Measurements from ENCODE around the gene CPLX4.

Gene CPLX4

DNA sequence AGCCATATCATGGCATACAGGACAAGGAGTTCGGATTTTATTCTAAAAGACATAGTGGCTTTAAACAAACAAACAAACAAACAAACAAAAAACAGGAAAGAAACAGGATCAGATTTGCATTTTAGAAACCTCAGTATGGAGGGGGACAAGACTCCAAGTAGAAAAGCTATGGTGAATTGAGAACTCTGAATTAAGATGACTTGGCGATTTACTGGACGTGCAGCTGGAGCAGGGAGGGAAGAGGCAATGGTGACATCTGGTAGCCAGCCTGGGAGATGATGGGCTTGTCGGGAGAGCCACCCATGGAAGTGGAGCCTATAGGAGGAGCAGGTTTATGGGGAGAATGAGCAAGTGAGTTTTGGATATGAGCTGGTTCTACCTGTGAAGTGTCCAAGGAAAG lies 13.2 kb downstream of the CPLX4 start:
- H3K4me2 ChIP-seq (ENCODE audit: insufficient read depth, low read length) = no peak overlapping the region
- peaks cover 19% of the 10 kb centered on the region for H3K27me3 ChIP-seq (ENCODE audit: insufficient read depth, low read length, poor library complexity)
- no peaks in the 10 kb centered on the region for H3K79me2 ChIP-seq (ENCODE audit: insufficient read depth, low read length)
- no peak for DNase-seq
- H3K9ac ChIP-seq (ENCODE audit: low read depth, low read length) = no peak overlapping the region
- no peak for TF ChIP-seq EZH2 (IDR thresholded peaks at IDR 0.05; ENCODE audit: borderline replicate concordance, low read depth, low read length, severe bottlenecking)
- TF ChIP-seq, protein P1, sequence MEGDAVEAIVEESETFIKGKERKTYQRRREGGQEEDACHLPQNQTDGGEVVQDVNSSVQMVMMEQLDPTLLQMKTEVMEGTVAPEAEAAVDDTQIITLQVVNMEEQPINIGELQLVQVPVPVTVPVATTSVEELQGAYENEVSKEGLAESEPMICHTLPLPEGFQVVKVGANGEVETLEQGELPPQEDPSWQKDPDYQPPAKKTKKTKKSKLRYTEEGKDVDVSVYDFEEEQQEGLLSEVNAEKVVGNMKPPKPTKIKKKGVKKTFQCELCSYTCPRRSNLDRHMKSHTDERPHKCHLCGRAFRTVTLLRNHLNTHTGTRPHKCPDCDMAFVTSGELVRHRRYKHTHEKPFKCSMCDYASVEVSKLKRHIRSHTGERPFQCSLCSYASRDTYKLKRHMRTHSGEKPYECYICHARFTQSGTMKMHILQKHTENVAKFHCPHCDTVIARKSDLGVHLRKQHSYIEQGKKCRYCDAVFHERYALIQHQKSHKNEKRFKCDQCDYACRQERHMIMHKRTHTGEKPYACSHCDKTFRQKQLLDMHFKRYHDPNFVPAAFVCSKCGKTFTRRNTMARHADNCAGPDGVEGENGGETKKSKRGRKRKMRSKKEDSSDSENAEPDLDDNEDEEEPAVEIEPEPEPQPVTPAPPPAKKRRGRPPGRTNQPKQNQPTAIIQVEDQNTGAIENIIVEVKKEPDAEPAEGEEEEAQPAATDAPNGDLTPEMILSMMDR (IDR thresholded peaks at IDR 0.05; ENCODE audit: borderline replicate concordance, extremely low read depth, low read length, poor library complexity, severe bottlenecking) = no peak
- no peak for ATAC-seq (ENCODE audit: insufficient read depth, low read depth)
- no peak overlapping the region for H2AFZ ChIP-seq (ENCODE audit: low read depth, low read length)
- no peak overlapping the region for H3K27ac ChIP-seq (ENCODE audit: low read length)
- H3K4me1 ChIP-seq (ENCODE audit: insufficient read depth, low read length) = no peaks in the 10 kb centered on the region
- no peaks in the 10 kb centered on the region for H3K9me3 ChIP-seq (ENCODE audit: insufficient read depth, low read length, severe bottlenecking)
- H3K36me3 ChIP-seq (ENCODE audit: insufficient read depth, low read length) = no peaks in the 10 kb centered on the region
- H4K20me1 ChIP-seq (ENCODE audit: insufficient read depth, low read length) = no peaks in the 10 kb centered on the region
- H3K4me3 ChIP-seq (ENCODE audit: low read depth in 1 of 2, low read length in 2 of 2) = no peak overlapping the region

DNA sequence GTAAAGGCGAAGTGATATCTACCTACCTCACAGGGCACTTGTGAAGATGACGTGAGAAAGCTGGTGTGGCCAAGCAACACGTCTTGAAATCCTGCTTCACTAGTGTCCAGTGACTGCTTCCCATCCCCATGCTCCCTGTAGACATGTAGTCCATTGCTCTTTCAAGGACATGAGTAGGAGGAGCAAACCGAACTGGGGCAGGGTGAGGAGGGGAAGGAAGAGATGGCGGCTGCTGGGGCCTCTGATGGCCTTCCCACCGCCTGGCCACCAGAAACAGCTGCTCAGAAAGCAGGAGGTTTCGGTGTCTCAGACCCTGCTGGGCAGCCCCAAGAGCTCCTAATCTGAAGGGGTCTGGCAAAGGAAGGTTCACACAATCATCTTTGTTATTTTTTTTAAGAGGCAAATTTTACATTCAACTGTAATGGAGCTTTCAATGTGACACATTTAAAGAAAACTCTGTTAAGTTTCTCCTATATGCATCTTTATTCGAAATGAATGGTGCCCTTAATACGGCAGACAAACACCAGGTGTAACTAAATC lies 14.7 kb downstream of the CPLX4 start:
- no peak overlapping the region for H3K27ac ChIP-seq (ENCODE audit: low read length)
- TF ChIP-seq EZH2 (IDR thresholded peaks at IDR 0.05; ENCODE audit: borderline replicate concordance, low read depth, low read length, severe bottlenecking) = no peak
- TF ChIP-seq, protein P1 (IDR thresholded peaks at IDR 0.05; ENCODE audit: borderline replicate concordance, extremely low read depth, low read length, poor library complexity, severe bottlenecking) = no peak
- H3K9me3 ChIP-seq (ENCODE audit: insufficient read depth, low read length, severe bottlenecking) = no peaks in the 10 kb centered on the region
- no peaks in the 10 kb centered on the region for H3K4me1 ChIP-seq (ENCODE audit: insufficient read depth, low read length)
- DNase-seq = no peak
- ATAC-seq (ENCODE audit: insufficient read depth, low read depth) = no peak
- H3K27me3 ChIP-seq (ENCODE audit: insufficient read depth, low read length, poor library complexity) = peaks cover 18% of the 10 kb centered on the region
- no peak overlapping the region for H3K9ac ChIP-seq (ENCODE audit: low read depth, low read length)
- no peaks in the 10 kb centered on the region for H3K79me2 ChIP-seq (ENCODE audit: insufficient read depth, low read length)
- no peaks in the 10 kb centered on the region for H3K36me3 ChIP-seq (ENCODE audit: insufficient read depth, low read length)
- no peak overlapping the region for H3K4me2 ChIP-seq (ENCODE audit: insufficient read depth, low read length)
- no peak overlapping the region for H3K4me3 ChIP-seq (ENCODE audit: low read depth in 1 of 2, low read length in 2 of 2)
- H4K20me1 ChIP-seq (ENCODE audit: insufficient read depth, low read length) = no peaks in the 10 kb centered on the region
- no peak overlapping the region for H2AFZ ChIP-seq (ENCODE audit: low read depth, low read length)

GRCh38 chr18:59303006-59303405 lies 15.4 kb downstream of the CPLX4 start:
- no peaks in the 10 kb centered on the region for H3K36me3 ChIP-seq (ENCODE audit: insufficient read depth, low read length)
- no peaks in the 10 kb centered on the region for H3K4me1 ChIP-seq (ENCODE audit: insufficient read depth, low read length)
- no peak overlapping the region for H3K4me3 ChIP-seq (ENCODE audit: low read depth in 1 of 2, low read length in 2 of 2)
- DNase-seq (no peak), ATAC-seq (ENCODE audit: insufficient read depth, low read depth) (no peak)
- H3K9ac ChIP-seq (ENCODE audit: low read depth, low read length) = no peak overlapping the region
- H3K9me3 ChIP-seq (ENCODE audit: insufficient read depth, low read length, severe bottlenecking) = no peaks in the 10 kb centered on the region
- TF ChIP-seq, protein P1 (IDR thresholded peaks at IDR 0.05; ENCODE audit: borderline replicate concordance, extremely low read depth, low read length, poor library complexity, severe bottlenecking) = no peak
- TF ChIP-seq EZH2 (IDR thresholded peaks at IDR 0.05; ENCODE audit: borderline replicate concordance, low read depth, low read length, severe bottlenecking) = no peak
- peaks cover 18% of the 10 kb centered on the region for H3K27me3 ChIP-seq (ENCODE audit: insufficient read depth, low read length, poor library complexity)
- H3K4me2 ChIP-seq (ENCODE audit: insufficient read depth, low read length) = no peak overlapping the region
- no peaks in the 10 kb centered on the region for H4K20me1 ChIP-seq (ENCODE audit: insufficient read depth, low read length)
- H3K27ac ChIP-seq (ENCODE audit: low read length) = no peak overlapping the region
- H2AFZ ChIP-seq (ENCODE audit: low read depth, low read length) = no peak overlapping the region
- H3K79me2 ChIP-seq (ENCODE audit: insufficient read depth, low read length) = no peaks in the 10 kb centered on the region

GRCh38 chr18:59301929-59302328 lies 16.5 kb downstream of the CPLX4 start:
- peaks cover 14% of the 10 kb centered on the region for H3K27me3 ChIP-seq (ENCODE audit: insufficient read depth, low read length, poor library complexity)
- H3K4me1 ChIP-seq (ENCODE audit: insufficient read depth, low read length) = no peaks in the 10 kb centered on the region
- ATAC-seq (ENCODE audit: insufficient read depth, low read depth) (no peak), DNase-seq (no peak)
- no peaks in the 10 kb centered on the region for H3K36me3 ChIP-seq (ENCODE audit: insufficient read depth, low read length)
- H3K9me3 ChIP-seq (ENCODE audit: insufficient read depth, low read length, severe bottlenecking) = no peaks in the 10 kb centered on the region
- H2AFZ ChIP-seq (ENCODE audit: low read depth, low read length) = no peak overlapping the region
- no peaks in the 10 kb centered on the region for H3K79me2 ChIP-seq (ENCODE audit: insufficient read depth, low read length)
- H4K20me1 ChIP-seq (ENCODE audit: insufficient read depth, low read length) = no peaks in the 10 kb centered on the region
- no peak overlapping the region for H3K9ac ChIP-seq (ENCODE audit: low read depth, low read length)
- TF ChIP-seq EZH2 (IDR thresholded peaks at IDR 0.05; ENCODE audit: borderline replicate concordance, low read depth, low read length, severe bottlenecking) = no peak
- TF ChIP-seq, protein P1 (IDR thresholded peaks at IDR 0.05; ENCODE audit: borderline replicate concordance, extremely low read depth, low read length, poor library complexity, severe bottlenecking) = no peak
- no peak overlapping the region for H3K4me3 ChIP-seq (ENCODE audit: low read depth in 1 of 2, low read length in 2 of 2)
- H3K4me2 ChIP-seq (ENCODE audit: insufficient read depth, low read length) = no peak overlapping the region
- no peak overlapping the region for H3K27ac ChIP-seq (ENCODE audit: low read length)
